HFF-Myc (cell line): ENCODE measurements around the gene UIMC1.

Source experiments
- DNase-seq: peaks from one replicate; pipeline ENCODE4 v3.0.0-alpha.2; 2011; ENCODE audit warnings: low read depth; ENCODE audit errors: extremely low read depth
- H3K4me3 ChIP-seq: replicated peaks from 2 replicates; pipeline ENCODE4 v1.5.1; 2011; ENCODE audit warnings: low read depth, mild to moderate bottlenecking, control low read depth, low read length
- CTCF ChIP-seq: IDR thresholded peaks from 2 replicates; pipeline ENCODE4 v1.5.1; 2012; ENCODE audit warnings: mild to moderate bottlenecking, low read depth, low read length, control low read depth; ENCODE audit errors: missing control alignments

UIMC1 gene

GRCh38 chr5:176863765-176864098 is 142.8 kb downstream of the UIMC1 start:
- no peak overlapping the region for H3K4me3 ChIP-seq
- TF ChIP-seq CTCF = no peak
- no peak for DNase-seq

- H3K4me3 ChIP-seq = no peak overlapping the region
- no peak for DNase-seq
- TF ChIP-seq CTCF = no peak
Observed at GRCh38 chr5:176863041-176863764, 143.4 kb downstream of the UIMC1 start.

- no peak for DNase-seq
- no peak overlapping the region for H3K4me3 ChIP-seq
- TF ChIP-seq CTCF = no peak
Observed at GRCh38 chr5:176862330-176862995, 144.1 kb downstream of the UIMC1 start.

GRCh38 chr5:176861276-176861675 is 145.3 kb downstream of the UIMC1 start:
- H3K4me3 ChIP-seq = no peak overlapping the region
- no peak for TF ChIP-seq CTCF
- no peak for DNase-seq

GRCh38 chr5:176860381-176860780 is 146.2 kb downstream of the UIMC1 start:
- no peak overlapping the region for H3K4me3 ChIP-seq
- no peak for DNase-seq
- no peak for TF ChIP-seq CTCF

GRCh38 chr5:176859916-176860315 is 146.7 kb downstream of the UIMC1 start:
- no peak overlapping the region for H3K4me3 ChIP-seq
- DNase-seq = no peak
- TF ChIP-seq CTCF = no peak
